IMR-90 (cell line): ENCODE data around the gene IQGAP2. TPM values are rescaled to one million over a fixed set of nuclear protein-coding genes. Genes with fewer than 3 reads are reported as not detected.

Source experiments
- ATAC-seq: fragments of 200-7000 bp; cut with Tn5 transposase; 2 replicates; pipeline ENCODE4 v1.9.1; 2020; ENCODE audit warnings: low read depth, mild to moderate bottlenecking, moderate library complexity
- BruUV-seq: library from RNA; stranded (reverse); fragments of 400-500 nt; replicated peaks from 2 replicates; lab custom pipeline; 2021; lab: Mats Ljungman, UMichigan
- CTCF ChIA-PET: fragments of 300-600 bp; formaldehyde crosslinking; extraction: SDS; loops from one replicate; lab custom pipeline; 2021; ENCODE audit warnings: antibody characterized with exemption; lab: Yijun Ruan, JAX
- POLR2A ChIA-PET: fragments of 300-600 bp; sonication (Branson Sonifier 250); formaldehyde crosslinking; loops from one replicate; lab custom pipeline; 2022; ENCODE audit warnings: antibody characterized with exemption; ENCODE audit not compliant: unreplicated experiment; lab: Charles Lee
- DNase-seq: peaks from one replicate; pipeline ENCODE4 v3.0.0; 2013
- H2AFZ ChIP-seq: replicated peaks from 2 replicates; pipeline ENCODE3; 2013; ENCODE audit warnings: low read length, mild to moderate bottlenecking; ENCODE audit not compliant: poor library complexity
- H2AK5ac ChIP-seq: 2 replicates; pipeline ENCODE4 v1.6.1; 2013; ENCODE audit warnings: low read depth, low read length, inconsistent platforms
- H2AK9ac ChIP-seq: replicated peaks from 2 replicates; pipeline ENCODE3; 2013; ENCODE audit warnings: mild to moderate bottlenecking, low read depth, low read length, moderate library complexity; ENCODE audit not compliant: poor library complexity
- H2BK120ac ChIP-seq: 2 replicates; pipeline ENCODE4 v1.6.1; 2013; ENCODE audit warnings: low read depth, low read length, inconsistent platforms
- H2BK15ac ChIP-seq: 3 replicates; pipeline ENCODE4 v1.6.1; 2013; ENCODE audit warnings: low read depth, low read length, inconsistent platforms
- H2BK20ac ChIP-seq: 2 replicates; pipeline ENCODE4 v1.6.1; 2013; ENCODE audit warnings: low read depth, mild to moderate bottlenecking, inconsistent platforms, low read length, moderate library complexity
- H2BK5ac ChIP-seq: 2 replicates; pipeline ENCODE4 v1.6.1; 2013; ENCODE audit warnings: mild to moderate bottlenecking, low read depth, low read length, inconsistent platforms; ENCODE audit not compliant: poor library complexity, severe bottlenecking
- H3K14ac ChIP-seq: replicated peaks from 2 replicates; pipeline ENCODE4 v1.6.1; 2013; ENCODE audit warnings: low read depth, low read length, inconsistent platforms
- H3K18ac ChIP-seq: 2 replicates; pipeline ENCODE4 v1.6.1; 2013; ENCODE audit warnings: low read depth, low read length, control low read depth
- H3K23ac ChIP-seq: 2 replicates; pipeline ENCODE4 v1.6.1; 2013; ENCODE audit warnings: low read depth, low read length, inconsistent platforms
- H3K27ac ChIP-seq: 2 replicates; pipeline ENCODE4 v1.5.1; 2013; ENCODE audit warnings: mild to moderate bottlenecking, control low read depth, low read length; ENCODE audit not compliant: insufficient read depth
- H3K27me3 ChIP-seq: 2 replicates; pipeline ENCODE4 v1.6.1; 2013; ENCODE audit warnings: low read length; ENCODE audit not compliant: control insufficient read depth, insufficient read depth
- H3K36me3 ChIP-seq: 2 replicates; pipeline ENCODE4 v1.6.1; 2013; ENCODE audit warnings: low read length, mixed read lengths; ENCODE audit not compliant: control insufficient read depth, insufficient read depth
- H3K4ac ChIP-seq: 2 replicates; pipeline ENCODE4 v1.6.1; 2013; ENCODE audit warnings: low read depth, low read length, inconsistent platforms
- H3K4me1 ChIP-seq: 2 replicates; pipeline ENCODE4 v1.6.1; 2013; ENCODE audit warnings: low read length, mixed read lengths; ENCODE audit not compliant: control insufficient read depth, insufficient read depth
- H3K4me2 ChIP-seq: 2 replicates; pipeline ENCODE4 v1.6.1; 2013; ENCODE audit warnings: low read depth, mild to moderate bottlenecking, control low read depth, low read length, moderate library complexity
- H3K4me3 ChIP-seq: 2 replicates; pipeline ENCODE4 v1.5.1; 2013; ENCODE audit warnings: low read depth, mild to moderate bottlenecking, control low read depth, low read length, moderate library complexity; ENCODE audit not compliant: insufficient read depth
- H3K56ac ChIP-seq: 2 replicates; pipeline ENCODE4 v1.6.1; 2013; ENCODE audit warnings: low read length, inconsistent platforms; ENCODE audit not compliant: insufficient read depth; ENCODE audit errors: extremely low read depth
- H3K79me1 ChIP-seq, 2 experiments: 2 replicates each; pipeline ENCODE4 v1.6.1; 2013; ENCODE audit warnings: low read length in 2 of 2, inconsistent platforms in 1 of 2, low read depth in 1 of 2
- H3K9ac ChIP-seq: 2 replicates; pipeline ENCODE4 v1.6.1; 2013; ENCODE audit warnings: low read depth, low read length, control low read depth
- H3K9me1 ChIP-seq: 2 replicates; pipeline ENCODE4 v1.6.1; 2013; ENCODE audit warnings: low read length, inconsistent platforms; ENCODE audit not compliant: insufficient read depth
- H3K9me3 ChIP-seq: 2 replicates; pipeline ENCODE4 v1.6.1; 2013; ENCODE audit warnings: low read length; ENCODE audit not compliant: control insufficient read depth, insufficient read depth
- H4K20me1 ChIP-seq: 2 replicates; pipeline ENCODE4 v1.6.1; 2013; ENCODE audit warnings: low read length, inconsistent platforms; ENCODE audit not compliant: insufficient read depth
- H4K5ac ChIP-seq: 2 replicates; pipeline ENCODE4 v1.6.1; 2013; ENCODE audit warnings: mild to moderate bottlenecking, low read depth, low read length, control low read depth
- H4K8ac ChIP-seq, 2 experiments: 2 replicates each; pipeline ENCODE4 v1.6.1; 2013; ENCODE audit warnings: low read depth in 2 of 2, low read length in 2 of 2, control low read depth in 1 of 2, inconsistent platforms in 1 of 2
- H4K91ac ChIP-seq: 2 replicates; pipeline ENCODE4 v1.6.1; 2013; ENCODE audit warnings: low read depth, low read length, inconsistent platforms; ENCODE audit not compliant: insufficient read depth
- CEBPB ChIP-seq: IDR thresholded peaks from 2 replicates; pipeline ENCODE4 v1.6.1; 2012; ENCODE audit warnings: low read depth, low read length, improper control_type of control experiment
- CHD1 ChIP-seq: IDR thresholded peaks from 2 replicates; pipeline ENCODE4 v1.6.1; 2012; ENCODE audit warnings: low read depth, low read length, improper control_type of control experiment
- FOS ChIP-seq: fragments of 150-350 bp; IDR thresholded peaks from 2 replicates; pipeline ENCODE4 v1.6.1; 2016; ENCODE audit warnings: low read depth, low read length
- MAFK ChIP-seq: IDR thresholded peaks from 2 replicates; pipeline ENCODE4 v1.6.1; 2012; ENCODE audit warnings: low read depth, low read length, improper control_type of control experiment
- NFE2L2 ChIP-seq: fragments of 150-350 bp; IDR thresholded peaks from 2 replicates; pipeline ENCODE4 v1.6.1; 2016; ENCODE audit warnings: low read depth, mild to moderate bottlenecking, low read length
- RFX5 ChIP-seq: IDR thresholded peaks from 2 replicates; pipeline ENCODE4 v1.8.0; 2012; ENCODE audit warnings: low read depth, mild to moderate bottlenecking, low read length, moderate library complexity
- SMC3 ChIP-seq: fragments of 150-350 bp; IDR thresholded peaks from 2 replicates; pipeline ENCODE4 v1.6.1; 2016; ENCODE audit warnings: low read depth, mild to moderate bottlenecking, antibody characterized with exemption, low read length, moderate library complexity
- WGBS, 2 experiments: methylation state at CpG; one replicate each; pipeline versions ENCODE4 v1.1.5 to v1.1.7; 2013; ENCODE audit warnings: missing lambda C conversion rate in 2 of 2; ENCODE audit not compliant: insufficient read length in 1 of 2; ENCODE audit errors: extremely low coverage in 2 of 2; 5-methylcytosine and 5-hydroxymethylcytosine counted together
- dilution Hi-C: fragments of 300-500 bp; cut with HindIII; formaldehyde crosslinking; loops from one replicate; pipeline ENCODE4 v1.14.3; 2018; ENCODE audit warnings: low sequenced_read_pairs; ENCODE audit not compliant: unreplicated experiment
- in situ Hi-C: fragments of 300-500 bp; cut with MboI; formaldehyde crosslinking; loops from 3 replicates; pipeline ENCODE4 v1.14.3; 2019; ENCODE audit warnings: low sequenced_read_pairs, inconsistent platforms, mixed read lengths
- intact Hi-C: fragments of 100-400 bp; cut with micrococcal nuclease; formaldehyde crosslinking; loops from 2 replicates; pipeline ENCODE4 v1.10.0; 2022
- polyA plus RNA-seq, 3 experiments: library from polyadenylated mRNA; depleted of rRNA; stranded (reverse); fragments of >200 nt; gene quantifications; 2 replicates each; pipeline ENCODE4 v1.2.3, GENCODE V29; 2012; ENCODE audit warnings: low replicate concordance in 1 of 3
- total RNA-seq: library from RNA; depleted of rRNA; stranded (reverse); fragments of >200 nt; gene quantifications from 2 replicates; pipeline ENCODE4 v1.2.3, GENCODE V29; 2012
- TF ChIP-seq, protein P1 (sequence below): conservative IDR thresholded peaks from 2 replicates; pipeline ENCODE4 v1.5.1; 2012; ENCODE audit warnings: mild to moderate bottlenecking, low read depth, low read length, improper control_type of control experiment

Gene IQGAP2
- total and polyA plus RNA-seq, 2 of the 4 experiments (the other 2 are of a cell fraction): 0.21 to 0.36 TPM

DNA sequence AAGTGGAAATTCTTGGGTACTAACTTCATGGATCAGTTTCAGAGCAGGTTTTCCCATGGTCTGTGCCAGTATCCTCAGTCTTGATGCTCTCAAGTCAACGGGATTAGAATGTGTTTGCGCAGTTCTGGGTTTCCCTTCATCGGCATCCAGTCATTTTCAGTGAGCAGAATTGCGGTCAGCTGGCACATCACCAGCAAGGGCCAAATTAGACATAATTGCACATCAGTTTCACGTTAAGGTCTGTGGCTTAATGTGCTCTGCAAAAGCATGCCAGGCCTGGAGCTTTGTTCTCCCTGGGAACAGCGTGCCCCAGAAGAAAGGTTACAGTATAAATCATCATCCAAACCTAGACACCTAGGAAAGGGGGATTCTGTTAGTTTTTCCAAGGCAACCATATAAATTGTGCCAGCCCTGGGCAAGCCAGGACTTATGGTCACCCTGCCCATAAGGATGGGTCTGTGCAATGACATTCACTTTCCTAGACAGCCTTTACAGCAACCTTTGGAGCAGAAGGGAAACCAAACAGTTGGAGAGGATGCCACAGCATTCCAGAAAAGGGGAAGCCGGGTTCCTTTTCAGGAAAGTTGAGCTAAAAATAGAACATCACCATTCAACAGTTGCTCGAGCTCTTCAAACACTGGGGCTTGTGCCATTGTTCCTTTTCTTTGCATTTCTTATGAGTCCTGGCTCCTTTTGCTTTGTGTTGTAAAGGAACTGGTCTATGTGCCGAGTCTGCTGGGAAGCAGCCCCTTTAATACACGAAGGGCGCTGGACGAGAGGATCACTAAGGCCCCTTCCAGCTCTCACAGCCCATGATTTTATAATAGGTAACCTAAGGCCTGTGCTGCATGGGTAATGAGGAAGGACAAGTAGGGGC is 23.1 kb downstream of the IQGAP2 start:
- no peaks in the 10 kb centered on the region for H3K9me3 ChIP-seq
- BruUV-seq: no TSS peak
- 70% methylated on average over 2 of the region's 12 CpGs; no CpG with 5 or more reads in 1 of the 2 experiments for WGBS, 2 experiments
- no peak overlapping the region for H3K27ac ChIP-seq
- H3K9me1 ChIP-seq: no peaks in the 10 kb centered on the region
- H3K18ac ChIP-seq: no peak overlapping the region
- no peaks in the 10 kb centered on the region for H4K20me1 ChIP-seq
- no peak overlapping the region for H3K23ac ChIP-seq
- H3K4me3 ChIP-seq: no peak overlapping the region
- no peak overlapping the region for H2BK120ac ChIP-seq
- DNase-seq: no peak
- in situ Hi-C loops: no loop called here
- no peak overlapping the region for H2AK5ac ChIP-seq
- no peak overlapping the region for H4K5ac ChIP-seq
- no peak overlapping the region for H2BK15ac ChIP-seq
- no peak overlapping the region for H3K56ac ChIP-seq
- no peak overlapping the region for H3K9ac ChIP-seq
- no peak overlapping the region for H2BK20ac ChIP-seq
- dilution Hi-C loops: no loop called here
- H2AK9ac ChIP-seq: no peak overlapping the region
- intact Hi-C loops: no loop called here
- CTCF ChIA-PET: no interaction called here
- no peaks in the 10 kb centered on the region for H3K79me1 ChIP-seq
- no peak overlapping the region for H3K4ac ChIP-seq
- H3K4me2 ChIP-seq: no peak overlapping the region
- H3K14ac ChIP-seq: no peak overlapping the region
- no peak overlapping the region for H2AFZ ChIP-seq
- H4K8ac ChIP-seq: no peak overlapping the region
- H3K36me3 ChIP-seq: no peaks in the 10 kb centered on the region
- no peak for ATAC-seq
- H2BK5ac ChIP-seq: no peak overlapping the region
- H4K91ac ChIP-seq: no peak overlapping the region
- no peak for TF ChIP-seq FOS
- TF ChIP-seq, protein P1, sequence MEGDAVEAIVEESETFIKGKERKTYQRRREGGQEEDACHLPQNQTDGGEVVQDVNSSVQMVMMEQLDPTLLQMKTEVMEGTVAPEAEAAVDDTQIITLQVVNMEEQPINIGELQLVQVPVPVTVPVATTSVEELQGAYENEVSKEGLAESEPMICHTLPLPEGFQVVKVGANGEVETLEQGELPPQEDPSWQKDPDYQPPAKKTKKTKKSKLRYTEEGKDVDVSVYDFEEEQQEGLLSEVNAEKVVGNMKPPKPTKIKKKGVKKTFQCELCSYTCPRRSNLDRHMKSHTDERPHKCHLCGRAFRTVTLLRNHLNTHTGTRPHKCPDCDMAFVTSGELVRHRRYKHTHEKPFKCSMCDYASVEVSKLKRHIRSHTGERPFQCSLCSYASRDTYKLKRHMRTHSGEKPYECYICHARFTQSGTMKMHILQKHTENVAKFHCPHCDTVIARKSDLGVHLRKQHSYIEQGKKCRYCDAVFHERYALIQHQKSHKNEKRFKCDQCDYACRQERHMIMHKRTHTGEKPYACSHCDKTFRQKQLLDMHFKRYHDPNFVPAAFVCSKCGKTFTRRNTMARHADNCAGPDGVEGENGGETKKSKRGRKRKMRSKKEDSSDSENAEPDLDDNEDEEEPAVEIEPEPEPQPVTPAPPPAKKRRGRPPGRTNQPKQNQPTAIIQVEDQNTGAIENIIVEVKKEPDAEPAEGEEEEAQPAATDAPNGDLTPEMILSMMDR: no peak
- no peak for TF ChIP-seq MAFK
- no peak for TF ChIP-seq CHD1
- TF ChIP-seq SMC3: no peak
- no peak for TF ChIP-seq RFX5
- no peak for TF ChIP-seq NFE2L2
- TF ChIP-seq CEBPB: no peak
- peaks cover 13% of the 10 kb centered on the region; the same call in 1 of the 2 replicates for H3K27me3 ChIP-seq
- POLR2A ChIA-PET: interaction anchor here (0.6 kb wide), 1 partner anchor 539 kb away, joined by 3 read pairs; no protein-coding TSS in a partner anchor
- no peaks in the 10 kb centered on the region for H3K4me1 ChIP-seq
